Esophagus squamous epithelium (tissue), 4 donors: ENCODE measurements around the gene ATP8B4.

ENCODE experiments used
- CTCF ChIP-seq, 6 experiments: fragments of 450-650 bp in 4 of 6; fragments of 200-600 bp in 2 of 6; sonication (generic) in 2 of 6; IDR thresholded peaks; one replicate each; pipeline ENCODE4 v1.5.1; 2016 to 2019; ENCODE audit warnings: antibody characterized with exemption in 6 of 6, mild to moderate bottlenecking in 4 of 6, moderate library complexity in 4 of 6
- POLR2A ChIP-seq, 4 donors: fragments of 450-650 bp; IDR thresholded peaks; one replicate each; pipeline ENCODE4 v1.6.1; 2017; ENCODE audit warnings: antibody characterized with exemption in 4 of 4, mild to moderate bottlenecking in 4 of 4, moderate library complexity in 3 of 4

- TF ChIP-seq POLR2A (IDR thresholded peaks at IDR 0.05) (no peak), CTCF (IDR thresholded peaks at IDR 0.05) (no peak)
These were observed 275.3 kb downstream of the ATP8B4 start for GRCh38 chr15:49843725-49844124.
